ENCODE measurements around the gene ABCD3.

The ABCD3 gene

DNA sequence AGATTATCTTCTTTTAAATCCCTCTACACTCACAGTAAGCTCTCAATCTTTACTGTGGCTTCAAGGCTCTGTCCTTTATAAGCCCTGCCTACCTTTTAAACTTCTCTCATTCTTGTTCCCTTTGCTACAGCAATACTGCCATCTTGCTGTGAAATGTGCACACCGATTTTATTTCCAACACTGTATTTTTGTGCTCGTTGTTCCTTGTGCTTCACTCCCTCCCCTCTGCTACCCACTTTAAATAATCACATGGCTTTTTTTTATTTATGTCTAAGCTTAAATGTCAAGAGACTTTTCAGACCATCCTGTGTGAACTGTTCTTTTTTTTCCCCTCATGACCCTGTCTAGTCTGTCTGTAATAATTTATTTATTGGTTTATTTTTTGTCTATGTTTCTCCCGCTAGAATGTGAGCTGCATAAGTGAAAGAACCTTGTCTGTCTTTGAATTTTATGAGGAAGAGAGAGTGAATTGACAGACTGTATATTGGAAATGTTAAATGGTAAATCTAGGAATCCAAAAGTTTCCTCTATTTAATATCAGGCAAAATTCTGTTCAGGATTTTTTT lies 45.7 kb downstream of the ABCD3 start:
- DNase-seq, result peak; percentile 36

DNA sequence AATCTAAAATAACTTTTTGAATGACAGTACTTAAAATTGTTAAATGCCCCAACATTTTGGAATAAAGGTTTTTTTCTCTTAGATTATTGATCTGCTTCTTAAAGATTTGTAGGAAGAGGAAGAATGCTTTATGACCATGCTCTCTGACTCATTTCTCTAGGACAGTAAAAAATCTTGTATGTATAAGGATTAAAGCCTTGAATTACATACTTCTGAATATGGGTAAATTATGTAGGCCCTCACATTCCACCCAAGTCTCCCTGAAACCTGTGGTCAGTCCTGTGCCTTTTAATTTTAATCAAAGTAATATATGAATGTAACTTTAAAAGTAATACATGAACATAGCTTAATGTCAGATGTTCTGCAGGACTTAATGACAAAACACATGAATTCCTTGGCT lies 50.5 kb downstream of the ABCD3 start:
- no peak for DNase-seq

DNA sequence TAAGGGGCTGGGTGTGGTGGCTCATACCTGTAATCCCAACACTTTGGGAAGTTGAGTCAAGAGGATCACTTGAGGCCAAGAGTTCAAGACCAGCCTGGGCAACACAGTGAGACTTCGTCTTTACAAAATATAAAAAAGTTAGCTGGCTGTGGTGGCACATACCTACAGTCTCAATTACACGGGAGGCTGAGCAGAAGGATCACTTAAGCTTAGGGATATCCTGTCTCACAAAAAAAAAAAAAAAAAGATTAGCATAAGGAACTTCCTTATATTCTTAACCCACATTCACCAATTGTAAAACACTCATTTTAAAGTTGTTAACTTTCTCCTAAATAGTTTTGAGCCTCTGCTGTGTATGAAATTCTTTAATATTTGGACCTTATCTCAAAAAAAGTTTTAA lies 53.1 kb downstream of the ABCD3 start:
- no peak for DNase-seq

DNA sequence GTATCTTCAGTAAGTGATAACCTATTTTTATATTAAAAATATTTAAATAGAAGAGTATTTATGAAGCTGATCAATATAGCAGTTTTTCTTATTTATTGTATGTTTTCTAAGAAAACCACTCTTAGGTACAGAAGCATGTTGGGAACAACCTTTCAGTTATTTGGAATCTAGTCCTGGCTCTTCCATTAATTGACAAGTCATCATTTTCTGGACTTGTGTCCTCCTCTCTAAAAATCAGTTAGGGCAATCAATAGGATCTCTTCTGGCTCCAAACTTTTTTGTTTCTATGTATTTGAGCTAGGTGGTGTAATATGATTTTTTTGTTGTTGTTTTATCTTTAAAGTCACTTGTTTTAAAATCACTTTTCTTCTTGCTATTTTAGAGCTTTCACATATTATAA lies 57.0 kb downstream of the ABCD3 start:
- DNase-seq, result no peak

DNA sequence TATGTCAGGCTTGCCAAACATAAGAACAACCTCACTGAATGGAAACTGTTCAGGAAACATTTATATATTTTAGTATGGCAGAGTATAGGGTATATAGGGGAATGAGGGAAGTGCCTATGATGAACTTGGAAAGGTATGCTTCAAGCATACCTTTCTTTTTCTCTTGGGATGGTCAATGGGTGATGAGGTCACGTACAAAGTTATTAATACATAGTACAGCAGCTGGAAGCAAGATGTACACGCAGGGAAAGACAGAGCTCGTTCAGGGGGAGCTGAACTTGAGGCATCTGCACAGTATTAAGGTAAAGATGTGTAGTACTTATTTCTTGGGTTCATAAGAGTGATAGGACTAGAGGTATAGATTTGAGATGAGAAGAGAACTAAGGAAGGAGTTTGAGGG lies 61.5 kb downstream of the ABCD3 start:
- no peak for DNase-seq

DNA sequence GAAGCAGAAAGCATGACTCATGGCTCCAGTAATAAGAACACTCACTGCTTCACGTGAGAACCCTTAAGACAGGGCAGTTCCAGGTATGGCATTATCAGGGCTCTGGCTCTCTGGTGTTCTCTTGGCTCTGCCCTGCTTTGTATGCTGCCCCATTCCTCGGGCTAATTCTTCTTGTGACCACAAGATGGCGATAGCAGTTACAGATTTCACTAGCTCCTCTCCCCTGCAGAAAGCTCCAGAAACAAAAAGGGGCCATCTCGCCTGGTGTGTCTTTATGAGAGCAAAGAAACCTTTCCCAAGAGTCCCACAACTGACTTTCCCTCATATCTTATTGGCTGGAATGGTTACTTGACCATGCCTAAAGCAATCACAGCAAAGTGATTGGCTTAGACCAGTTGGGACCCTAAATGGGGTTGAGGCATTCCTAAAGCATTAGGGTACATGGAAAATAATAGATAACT lies 63.3 kb downstream of the ABCD3 start:
- peak; percentile 59 for DNase-seq

DNA sequence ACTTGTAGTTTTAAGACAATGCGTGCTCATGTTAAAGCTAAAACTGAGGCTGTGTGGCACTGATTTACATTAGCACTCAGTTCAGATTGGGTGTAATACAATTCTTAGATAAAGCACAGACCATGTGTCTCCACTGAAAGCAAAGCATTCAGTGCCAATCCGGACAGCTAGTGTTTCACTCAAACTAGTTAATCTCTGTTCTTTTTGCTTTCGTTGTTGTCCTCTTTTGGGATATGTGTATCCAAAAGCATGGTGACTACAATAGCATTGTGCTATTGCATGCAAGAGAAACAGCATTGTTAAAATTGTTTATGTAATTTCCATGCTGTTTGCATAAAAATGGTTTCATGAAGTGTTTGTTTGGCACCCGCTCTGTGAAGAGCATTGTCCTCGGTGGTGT lies 68.8 kb downstream of the ABCD3 start:
- DNase-seq, result no peak

DNA sequence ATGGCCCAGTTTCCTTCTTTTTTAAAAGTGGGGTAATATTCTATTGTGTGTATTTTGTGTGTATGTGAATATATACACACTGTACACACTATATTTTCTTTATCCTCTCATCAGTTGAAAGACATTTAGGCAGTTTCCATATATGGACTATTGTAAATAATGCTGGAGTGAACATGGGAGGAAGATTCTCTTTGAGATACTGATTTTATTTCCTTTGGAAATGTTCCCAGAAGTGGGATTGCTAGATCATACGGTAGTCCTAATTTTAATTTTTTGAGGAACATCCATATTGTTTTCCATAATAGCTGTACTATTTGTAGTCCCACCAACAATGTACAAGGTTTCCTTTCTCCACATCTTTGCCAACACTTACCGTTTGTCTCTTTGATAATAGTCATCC lies 72.4 kb downstream of the ABCD3 start:
- DNase-seq, result no peak

DNA sequence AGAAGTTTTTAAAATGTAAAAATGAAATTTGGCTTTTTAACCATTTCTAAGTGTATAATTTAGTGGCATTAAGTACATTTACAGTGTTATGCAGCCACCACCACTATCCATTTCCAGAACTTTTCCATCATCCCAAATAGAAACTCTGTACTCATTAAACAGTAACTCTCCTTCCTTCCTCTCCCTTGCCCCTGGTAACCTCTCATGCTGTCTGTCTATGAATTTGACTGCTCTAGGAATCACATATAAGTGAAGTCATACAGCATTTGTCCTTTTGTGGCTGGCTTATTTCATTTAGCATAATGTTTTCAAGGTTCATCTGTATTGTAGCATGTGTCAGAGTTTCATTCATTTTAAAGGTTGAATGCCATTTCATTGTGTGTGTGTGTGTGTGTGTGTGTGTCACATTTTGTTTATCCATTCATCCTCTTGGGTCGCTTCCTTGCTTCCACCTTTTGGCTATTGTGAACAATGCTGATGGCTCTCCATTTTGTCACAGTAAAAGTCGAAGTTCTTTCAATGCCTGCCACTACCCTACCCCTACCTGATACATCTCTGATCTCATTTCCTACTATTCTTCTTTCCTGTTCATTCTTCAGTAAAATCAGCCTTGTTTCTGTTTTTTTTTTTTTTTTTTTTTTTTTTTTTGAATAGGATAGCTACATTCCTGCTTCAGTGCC lies 78.0 kb downstream of the ABCD3 start:
- DNase-seq, result no peak

DNA sequence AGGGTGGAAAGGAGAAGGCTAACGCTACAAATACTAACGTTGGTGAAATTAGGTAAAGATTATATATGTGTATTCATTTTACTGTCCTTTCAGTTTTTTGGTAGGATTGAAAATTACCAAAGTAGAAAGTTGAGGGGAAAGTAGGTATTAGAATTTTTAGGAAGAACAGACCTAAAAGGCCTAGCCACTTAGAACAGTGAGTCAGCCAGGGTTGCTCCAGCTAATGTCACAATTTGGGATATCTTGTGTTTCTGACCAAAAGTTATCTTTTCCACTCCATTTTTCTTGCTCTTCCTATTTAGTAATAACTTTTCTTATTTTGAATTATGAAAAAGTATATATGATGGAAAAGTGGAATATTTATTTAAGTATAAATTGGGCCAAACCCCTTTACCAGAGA lies 83.2 kb downstream of the ABCD3 start:
- DNase-seq, result no peak

DNA sequence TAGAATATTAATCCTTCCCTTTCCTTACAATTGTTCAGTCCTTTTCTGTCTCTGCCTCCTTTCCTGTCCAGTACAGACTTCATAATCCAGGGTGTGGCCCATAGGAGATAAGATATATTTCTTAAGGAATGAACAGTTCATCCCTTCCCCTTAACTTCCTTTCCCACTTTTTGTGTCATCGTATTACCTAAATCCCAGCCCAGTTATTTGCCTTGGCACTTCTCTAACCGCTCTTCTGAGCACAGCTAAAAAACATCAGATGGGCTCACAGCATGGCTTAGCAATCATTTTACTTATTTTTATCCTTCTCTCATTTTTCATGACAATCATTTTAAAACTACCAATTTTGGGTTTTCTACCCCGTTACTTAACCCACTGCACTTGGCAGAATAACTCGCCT lies 83.7 kb downstream of the ABCD3 start:
- DNase-seq, result no peak

DNA sequence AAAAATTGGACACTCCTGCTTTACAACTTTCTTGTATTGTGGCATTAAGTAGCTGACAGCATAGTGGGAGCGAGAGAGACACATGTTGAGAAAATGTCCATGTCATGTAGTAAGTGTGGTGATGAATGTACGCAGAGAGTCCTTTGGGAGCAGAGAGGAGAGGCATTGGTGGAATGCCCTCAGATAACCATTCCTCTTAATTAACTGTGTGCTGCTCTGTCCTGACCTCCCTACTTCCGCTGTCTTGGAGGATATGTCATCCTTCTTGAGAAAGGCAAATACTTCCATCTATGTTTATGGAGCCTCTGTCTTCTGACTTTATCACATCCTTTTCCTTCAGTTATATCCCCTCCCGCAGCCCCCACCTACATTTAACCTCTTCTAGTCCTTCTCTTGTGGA lies 85.0 kb downstream of the ABCD3 start:
- DNase-seq, result no peak

DNA sequence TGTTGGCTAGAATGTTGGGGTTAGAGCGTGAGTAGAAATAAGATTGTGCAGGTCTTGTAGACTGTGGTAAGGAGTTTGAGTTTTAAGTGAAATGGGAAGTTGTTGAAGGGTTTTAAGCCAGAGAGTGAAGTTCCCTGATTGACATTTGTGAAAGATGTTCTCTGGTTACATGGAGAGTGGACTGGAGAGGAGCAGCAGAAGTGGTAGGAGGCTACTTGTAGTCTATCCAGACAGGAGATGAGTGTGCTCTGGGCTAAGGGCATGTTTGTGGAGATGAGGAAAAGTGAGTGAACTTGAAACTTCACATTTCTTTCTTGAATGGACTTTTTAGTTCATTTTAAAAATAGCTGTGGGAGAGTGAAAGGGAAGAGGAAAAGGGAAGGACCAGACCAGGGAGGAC lies 86.4 kb downstream of the ABCD3 start:
- no peak for DNase-seq

DNA sequence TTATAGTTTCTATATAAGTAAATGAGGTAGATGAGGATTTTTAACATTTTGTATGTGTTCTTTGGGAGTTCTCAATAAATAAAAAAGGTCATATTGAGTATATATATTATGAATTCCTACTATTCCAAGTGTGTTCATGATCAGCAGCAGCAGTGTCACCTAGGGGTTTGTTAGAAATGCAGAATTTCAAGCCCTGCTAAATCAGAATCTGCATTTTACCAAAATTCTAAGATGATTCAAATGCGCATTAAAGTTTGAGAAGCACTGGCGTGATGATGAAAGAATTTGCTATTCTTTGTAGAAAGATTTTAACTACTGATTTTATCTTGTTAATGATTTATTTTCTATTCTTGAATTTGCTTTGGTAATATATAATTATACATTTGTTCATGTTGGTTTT lies 94.6 kb downstream of the ABCD3 start:
- no peak for DNase-seq

DNA sequence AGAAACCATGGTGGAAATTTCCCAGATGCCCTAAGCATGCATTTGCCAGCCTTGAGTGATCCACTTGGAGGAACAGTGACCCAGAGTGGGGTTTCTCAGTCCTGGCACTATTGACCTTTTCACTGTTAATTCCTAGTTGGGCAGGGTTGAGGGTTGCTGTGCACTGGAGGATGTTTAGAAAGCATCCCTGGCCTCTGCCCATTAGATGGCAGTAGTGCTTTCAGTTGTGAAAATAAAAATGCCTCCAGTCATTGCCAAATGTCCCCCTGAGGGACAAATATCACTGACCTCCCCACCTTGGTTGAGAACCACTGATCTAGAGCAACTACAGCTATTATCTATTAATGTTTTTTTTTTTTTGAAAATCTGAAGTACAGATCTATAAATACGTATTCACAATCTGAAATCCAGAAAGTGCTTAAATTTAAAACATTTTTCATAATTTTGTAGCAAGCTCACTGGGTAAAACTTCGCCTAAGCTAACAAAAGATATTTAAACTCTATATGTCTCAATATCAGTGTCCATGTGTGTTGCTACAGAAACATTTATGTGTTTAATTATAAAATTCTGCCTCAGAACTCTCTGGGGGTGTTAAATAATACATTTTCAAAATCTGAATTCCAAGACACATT lies 96.0 kb downstream of the ABCD3 start:
- peak; percentile 3 for DNase-seq

DNA sequence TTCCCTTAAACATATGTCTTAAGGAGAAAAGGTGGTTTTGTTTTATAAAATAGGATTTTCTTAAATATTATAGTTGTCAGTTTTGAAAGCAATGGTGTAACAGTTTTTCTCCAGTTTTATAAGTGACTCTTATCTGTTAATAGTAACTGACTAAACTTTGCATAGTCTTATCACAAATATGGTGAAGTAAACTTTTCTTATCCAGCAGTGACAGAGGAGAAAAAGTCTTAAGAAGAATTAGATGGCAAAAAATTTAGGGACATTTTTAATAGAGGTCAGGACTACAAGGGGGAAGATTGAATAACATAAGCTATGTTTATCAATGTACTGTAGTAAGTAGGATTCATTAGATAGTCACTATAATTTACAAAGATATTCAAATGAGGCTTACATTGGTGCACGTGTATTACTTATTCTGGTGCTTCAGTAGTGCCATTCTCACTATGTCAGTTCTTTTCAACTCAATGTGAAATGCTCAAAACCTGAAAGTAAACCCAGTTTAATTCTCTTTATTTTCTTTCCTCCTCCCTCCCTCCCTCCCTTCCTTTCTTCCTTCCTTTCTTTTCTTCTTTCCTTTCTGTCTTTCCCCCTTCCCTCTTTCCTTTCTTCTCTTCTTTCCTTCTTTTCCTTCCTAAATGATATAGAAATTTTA lies 97.2 kb downstream of the ABCD3 start:
- no peak for DNase-seq

DNA sequence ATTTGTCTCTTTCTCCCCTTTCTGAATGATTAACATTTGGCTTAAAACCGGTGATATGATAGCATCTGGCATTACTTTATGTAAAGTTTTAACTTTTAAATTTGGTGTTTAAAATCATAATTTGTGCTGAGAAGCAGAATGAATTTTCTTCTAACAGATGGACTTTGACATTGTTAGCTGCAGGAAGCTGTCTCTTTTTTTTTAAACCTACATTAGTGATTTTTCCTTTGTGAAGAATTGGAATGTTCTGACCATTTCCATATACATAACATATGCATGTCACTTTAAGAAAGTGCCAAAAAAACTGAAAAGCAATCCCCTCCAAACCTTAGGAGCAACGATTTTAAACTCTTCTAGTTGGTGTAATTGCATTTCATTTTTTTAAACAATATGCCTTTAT lies 101.2 kb downstream of the ABCD3 start:
- no peak for DNase-seq

DNA sequence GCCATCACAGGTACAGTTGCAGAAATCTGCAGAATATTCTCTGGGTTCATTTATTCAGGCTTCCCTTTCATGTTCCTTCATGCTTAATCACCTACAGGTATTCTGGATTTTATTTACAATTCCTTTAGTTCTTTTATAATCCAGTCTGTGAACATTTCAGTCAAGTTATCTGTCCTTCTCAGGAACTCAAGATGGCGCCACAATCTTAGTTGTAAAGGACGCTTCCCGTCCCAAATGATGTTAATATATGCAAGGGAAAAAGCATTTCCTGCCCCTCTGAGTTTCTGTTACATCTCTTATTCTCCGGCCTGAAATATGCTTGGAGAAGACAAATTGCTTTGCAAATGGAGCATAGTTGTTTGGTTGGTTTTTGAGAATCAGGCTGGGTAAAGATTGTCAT lies 104.1 kb downstream of the ABCD3 start:
- no peak for DNase-seq

DNA sequence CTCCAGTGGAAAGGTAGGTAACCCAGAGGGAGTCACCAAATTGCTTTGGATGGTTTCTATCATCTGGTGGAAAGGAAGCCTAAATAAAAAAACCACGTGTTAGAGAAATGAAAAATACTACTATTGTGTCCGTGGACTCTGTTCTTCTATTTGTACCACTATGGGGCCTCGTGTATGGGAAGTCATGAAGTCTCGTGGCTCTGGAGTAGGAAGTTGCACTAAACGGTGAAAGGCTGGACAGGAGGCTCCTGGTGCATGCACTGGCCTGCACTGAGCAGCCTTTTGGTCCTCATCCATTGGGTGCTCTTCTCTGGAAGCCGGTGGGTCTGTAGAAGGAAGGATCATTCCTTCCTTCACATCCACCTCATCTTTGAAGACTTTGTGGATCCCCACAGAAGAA lies 106.3 kb downstream of the ABCD3 start:
- no peak for DNase-seq

DNA sequence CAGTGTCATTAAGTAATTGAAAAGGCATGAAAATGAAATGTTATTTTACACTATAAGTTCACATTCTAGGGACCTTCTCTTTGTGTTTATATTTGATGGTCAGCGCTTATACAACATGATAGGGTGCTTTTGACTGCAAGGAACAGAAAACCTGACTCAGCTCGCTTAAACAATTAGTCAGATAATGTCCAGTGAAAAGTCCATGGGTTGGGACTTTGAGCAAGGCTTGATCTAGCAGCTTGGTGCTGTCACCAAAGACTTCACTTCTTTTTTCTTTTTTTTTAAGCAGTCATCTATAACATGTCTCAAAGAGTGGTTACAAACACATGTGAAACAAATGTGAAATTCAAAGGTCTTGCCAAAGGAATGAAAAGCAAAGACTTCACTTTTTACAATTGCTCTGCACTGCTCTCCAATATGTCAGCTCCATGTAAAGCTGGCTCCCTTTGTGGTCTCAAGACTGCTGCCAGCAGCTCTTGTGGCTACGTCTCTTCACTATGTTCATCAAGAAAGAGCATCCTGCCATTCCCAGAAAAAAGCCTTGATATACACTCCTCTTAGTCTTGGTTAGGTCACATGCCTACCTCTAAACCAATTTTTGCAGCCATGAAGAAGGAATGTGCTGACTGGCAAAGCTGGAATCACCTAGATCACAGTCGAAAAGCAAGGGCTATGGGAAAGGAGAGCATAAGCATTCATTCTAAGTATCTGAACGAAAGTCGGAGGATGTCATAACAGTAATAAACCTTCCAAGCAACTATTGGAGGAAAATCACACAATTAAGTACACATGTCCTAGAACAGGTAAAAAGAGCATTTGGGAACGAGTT lies 108.2 kb downstream of the ABCD3 start:
- DNase-seq, result no peak

DNA sequence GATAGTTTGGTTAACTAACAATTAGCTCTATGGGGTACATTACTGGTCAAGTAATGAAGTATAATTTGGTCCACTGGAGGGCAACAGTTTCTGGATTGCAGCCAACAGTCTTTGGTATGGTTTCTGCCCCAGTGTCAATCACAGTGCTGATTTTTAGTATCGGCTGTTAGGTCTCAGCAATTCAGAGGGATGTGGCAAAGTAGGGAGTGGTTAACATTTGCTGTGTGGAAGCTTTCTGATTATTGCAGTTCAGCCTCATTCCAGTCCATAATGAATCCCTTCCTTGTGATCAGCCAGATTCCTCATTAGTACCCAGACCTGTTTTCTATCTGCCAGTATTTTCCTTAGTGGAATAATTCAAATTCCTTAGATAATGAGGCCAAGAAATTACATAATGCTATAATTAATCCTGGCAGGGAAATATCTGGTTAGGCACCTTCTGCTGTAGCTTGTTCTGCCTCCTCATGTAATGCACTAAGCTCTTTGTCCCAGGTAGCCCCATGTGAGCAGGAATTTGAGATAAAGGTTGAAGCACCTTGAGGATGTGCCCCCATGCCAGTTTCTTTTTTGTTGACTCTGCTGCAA lies 109.3 kb downstream of the ABCD3 start:
- no peak for DNase-seq

DNA sequence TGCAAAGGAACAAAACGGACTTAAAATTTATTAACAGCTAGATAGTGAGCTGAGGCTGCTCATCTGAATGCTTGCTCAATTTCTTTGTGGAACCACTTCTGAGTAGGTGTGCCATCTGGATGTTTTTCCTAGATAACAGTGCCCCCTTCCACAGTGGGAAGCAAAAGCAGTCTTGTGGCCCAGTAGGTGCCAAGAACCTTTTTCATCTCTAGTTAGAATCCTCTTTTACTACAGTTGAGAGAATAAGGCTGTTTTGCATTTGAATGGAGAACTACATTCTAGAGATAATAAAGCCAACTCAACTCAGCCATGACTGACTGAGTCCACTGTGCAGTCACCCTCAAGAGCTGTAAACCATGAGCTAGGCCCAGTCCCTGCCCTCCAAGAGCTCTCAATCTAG lies 110.1 kb downstream of the ABCD3 start:
- no peak for DNase-seq

DNA sequence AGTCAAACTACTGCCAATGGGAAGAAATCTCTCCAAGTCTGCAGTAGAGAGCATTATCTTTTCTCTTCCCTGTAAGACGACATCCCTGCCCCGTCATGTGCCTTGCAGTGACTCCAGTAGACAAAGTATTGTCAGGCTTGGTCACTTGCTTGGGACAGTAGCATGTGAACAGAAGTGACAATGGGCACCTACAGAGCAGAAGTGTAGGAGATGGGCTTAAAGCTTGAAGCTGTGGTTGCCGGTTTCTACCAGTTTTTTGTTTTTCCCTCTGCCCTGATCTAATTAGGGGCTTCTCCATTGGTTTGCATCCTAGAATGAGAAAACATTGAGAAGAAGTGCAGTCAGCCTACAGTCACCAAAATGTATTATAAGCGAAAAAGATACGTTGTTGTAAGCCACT lies 110.6 kb downstream of the ABCD3 start:
- no peak for DNase-seq

Measured in CD4-positive, alpha-beta T cell treated with Interleukin-21 for 1 hour (primary cell).